Naive thymus-derived CD4-positive, alpha-beta T cell (primary cell): Measurements from ENCODE around the gene ADRM1. TPM values are rescaled to one million over a fixed set of nuclear protein-coding genes. Genes with fewer than 3 reads are reported as not detected.
A peak's percentile ranks its signal among the peaks of the same experiment; 100 is the strongest.

Experiments
- ATAC-seq: fragments of 150-1000 bp; cut with Tn5 transposase; 2 replicates; pipeline ENCODE4 v1.10.0; 2021; ENCODE audit warnings: mild to moderate bottlenecking, moderate library complexity
- CTCF ChIA-PET: fragments of 350-600 bp; sonication (Branson Sonifier 250); formaldehyde crosslinking; loops from one replicate; lab custom pipeline; 2021; ENCODE audit warnings: antibody characterized with exemption; lab: Charles Lee
- POLR2A ChIA-PET: fragments of 350-600 bp; sonication (Branson Sonifier 250); formaldehyde crosslinking; loops from one replicate; lab custom pipeline; 2021; ENCODE audit warnings: antibody characterized with exemption, inconsistent platforms; lab: Charles Lee
- DNase-seq, 9 donors: peaks; one replicate each; pipeline versions ENCODE4 v3.0.0 to v3.0.0-alpha.2; 2020 to 2022; ENCODE audit warnings: mixed read lengths in 1 of 9
- H3K27ac ChIP-seq: one replicate; pipeline ENCODE4 v1.7.0; 2013; ENCODE audit warnings: mild to moderate bottlenecking, low read depth, low read length, moderate library complexity
- H3K27me3 ChIP-seq, 2 donors: one replicate each; pipeline ENCODE4 v1.7.0; 2013; ENCODE audit warnings: low read length in 2 of 2, mild to moderate bottlenecking in 2 of 2, moderate library complexity in 2 of 2; ENCODE audit not compliant: control insufficient read depth in 2 of 2, insufficient read depth in 2 of 2
- H3K36me3 ChIP-seq, 3 experiments: 1 replicate in 2 of 3; 2 replicates in 1 of 3; pipeline ENCODE4 v1.7.0; 2013; ENCODE audit warnings: low read length in 3 of 3, mild to moderate bottlenecking in 3 of 3, moderate library complexity in 1 of 3; ENCODE audit not compliant: insufficient read depth in 3 of 3, control insufficient read depth in 2 of 3
- H3K4me1 ChIP-seq, 2 donors: one replicate each; pipeline ENCODE4 v1.7.0; 2013; ENCODE audit warnings: low read length in 2 of 2, mild to moderate bottlenecking in 2 of 2, moderate library complexity in 1 of 2; ENCODE audit not compliant: control insufficient read depth in 2 of 2, insufficient read depth in 2 of 2
- H3K4me3 ChIP-seq: 2 replicates; pipeline ENCODE4 v1.7.0; 2013; ENCODE audit warnings: mild to moderate bottlenecking, low read length
- H3K9me3 ChIP-seq, 3 experiments: 1 replicate in 2 of 3; 2 replicates in 1 of 3; pipeline ENCODE4 v1.7.0; 2013; ENCODE audit warnings: low read length in 3 of 3; ENCODE audit not compliant: control insufficient read depth in 2 of 3
- H3K27ac Mint-ChIP-seq, 9 donors: one replicate each; pipeline ENCODE4 v1.8.0; 2020 to 2022; ENCODE audit warnings: mixed read lengths in 9 of 9, mild to moderate bottlenecking in 8 of 9, moderate library complexity in 5 of 9, inconsistent platforms in 2 of 9
- H3K27me3 Mint-ChIP-seq, 5 donors: one replicate each; pipeline ENCODE4 v1.8.0; 2021 to 2022; ENCODE audit warnings: mixed read lengths in 5 of 5, mild to moderate bottlenecking in 1 of 5
- H3K36me3 Mint-ChIP-seq, 5 donors: one replicate each; pipeline ENCODE4 v1.8.0; 2020 to 2022; ENCODE audit warnings: mixed read lengths in 5 of 5, mild to moderate bottlenecking in 3 of 5, inconsistent platforms in 1 of 5
- H3K4me1 Mint-ChIP-seq, 7 donors: one replicate each; pipeline ENCODE4 v1.8.0; 2020 to 2022; ENCODE audit warnings: mixed read lengths in 7 of 7, mild to moderate bottlenecking in 3 of 7, inconsistent platforms in 1 of 7
- H3K4me3 Mint-ChIP-seq, 10 donors: one replicate each; pipeline ENCODE4 v1.8.0; 2020 to 2022; ENCODE audit warnings: mild to moderate bottlenecking in 10 of 10, mixed read lengths in 10 of 10, moderate library complexity in 6 of 10, inconsistent platforms in 2 of 10
- H3K9me3 Mint-ChIP-seq, 11 donors: one replicate each; pipeline ENCODE4 v1.8.0; 2020 to 2022; ENCODE audit warnings: mixed read lengths in 11 of 11, mild to moderate bottlenecking in 4 of 11, inconsistent platforms in 1 of 11, moderate library complexity in 1 of 11
- intact Hi-C, 2 donors: fragments of 100-400 bp; cut with micrococcal nuclease; formaldehyde crosslinking; loops; one replicate each; pipeline ENCODE4 v1.15.1; 2023
- polyA plus RNA-seq, 2 donors: library from polyadenylated mRNA; unstranded; fragments of 300-500 nt; fragmentation: Illumina TruSeq; gene quantifications; one replicate each; pipeline ENCODE4 v1.2.3, GENCODE V29; 2021
- total RNA-seq, 6 experiments: library from RNA in 5 of 6; stranded (reverse) in 5 of 6; gene quantifications; 1 replicate in 5 of 6; 2 replicates in 1 of 6; pipeline ENCODE4 v1.2.3 and lab custom pipeline; 2021 to 2026

The ADRM1 gene
- total and polyA plus RNA-seq, 7 experiments from 2014 or later: 51.3 to 117 (median 56.1) TPM

DNA sequence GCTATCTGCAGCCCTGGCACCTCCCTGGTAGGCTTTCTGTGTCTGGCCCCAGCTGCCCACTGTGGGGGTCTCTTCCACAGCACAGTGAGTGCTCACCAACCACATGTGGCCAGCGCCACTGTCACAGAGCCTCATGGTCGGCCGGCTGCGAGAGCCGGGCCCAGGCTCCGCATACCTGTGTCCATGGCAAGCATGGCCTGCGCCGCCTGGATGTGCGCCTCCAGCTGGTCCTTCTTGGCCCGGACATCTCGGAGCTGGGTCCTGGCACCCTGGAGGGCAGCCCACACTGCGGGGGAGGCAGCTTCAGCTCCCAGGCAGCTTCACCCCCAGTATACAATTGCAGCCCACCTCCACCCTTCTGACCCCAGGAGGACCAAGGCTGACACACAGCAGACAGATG, 13.0 kb downstream of the ADRM1 start:
- CTCF ChIA-PET: no interaction called here
- no peak for ATAC-seq
- POLR2A ChIA-PET: no interaction called here
- Mint-ChIP-seq H3K27me3 (no peaks in the 10 kb centered on the region), H3K9me3 (no peaks in the 10 kb centered on the region), H3K4me1 (peaks cover 0 to 2% (median 0%) of the 10 kb centered on the region in 7 donors), H3K27ac (no peak overlapping the region), H3K4me3 (no peak overlapping the region), H3K36me3 (no peaks in the 10 kb centered on the region)
- Histone ChIP-seq H3K27ac (no peak overlapping the region), H3K36me3 (no peaks in the 10 kb centered on the region), H3K9me3 (no peaks in the 10 kb centered on the region), H3K4me3 (no peak overlapping the region), H3K4me1 (no peaks in the 10 kb centered on the region), H3K27me3 (no peaks in the 10 kb centered on the region)
- no peak for DNase-seq
- intact Hi-C loops: no loop called here

DNA sequence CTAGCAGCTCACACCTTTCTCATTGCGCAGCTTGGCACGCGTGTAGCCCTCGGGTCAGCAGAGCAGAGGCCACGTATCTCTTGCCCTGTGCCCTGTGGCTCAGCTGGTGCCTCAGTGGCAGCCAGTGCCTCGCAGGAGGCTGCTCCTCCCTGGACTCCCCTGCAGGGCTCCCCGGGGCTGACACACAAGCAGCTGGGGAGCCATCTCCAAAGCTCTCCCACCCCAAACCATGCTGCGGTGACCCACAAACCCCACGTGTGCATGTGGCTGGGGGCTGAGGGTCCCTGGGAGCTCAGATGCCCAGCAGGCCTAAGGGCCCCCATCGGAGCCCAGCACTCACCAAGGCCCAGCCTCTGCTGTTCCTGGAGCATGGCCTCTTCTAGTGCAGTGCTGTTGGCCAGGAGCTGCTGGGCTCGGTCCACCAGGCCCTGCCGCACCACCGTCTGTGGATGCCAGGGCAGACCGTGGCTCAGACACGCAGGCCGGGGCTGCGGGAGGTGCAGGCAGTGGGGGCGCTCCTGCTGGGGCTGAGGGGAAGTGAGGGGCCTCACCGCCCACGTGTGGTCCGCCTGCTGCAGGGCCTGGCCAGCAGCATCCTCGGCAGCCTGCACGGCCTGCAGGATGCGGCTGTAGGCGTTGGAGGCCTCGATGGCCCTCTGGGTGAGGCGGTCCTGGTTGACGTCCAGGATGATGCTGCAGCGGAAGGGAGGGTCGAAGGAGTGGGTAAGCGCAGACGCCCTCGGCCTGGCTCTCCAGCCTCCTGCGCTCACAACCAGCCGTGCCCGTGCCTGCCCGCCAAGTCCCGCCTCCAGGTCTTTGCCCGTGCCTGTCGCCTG, 13.8 kb downstream of the ADRM1 start:
- no peaks in the 10 kb centered on the region for H3K36me3 ChIP-seq
- H3K36me3 Mint-ChIP-seq: no peaks in the 10 kb centered on the region
- intact Hi-C loops: no loop called here
- H3K9me3 Mint-ChIP-seq: no peaks in the 10 kb centered on the region
- no peak overlapping the region for H3K27ac ChIP-seq
- CTCF ChIA-PET: no interaction called here
- no peak overlapping the region for H3K4me3 Mint-ChIP-seq
- DNase-seq (no peak), ATAC-seq (no peak)
- H3K27ac Mint-ChIP-seq: no peak overlapping the region
- no peaks in the 10 kb centered on the region for H3K4me1 ChIP-seq
- no peaks in the 10 kb centered on the region for H3K9me3 ChIP-seq
- no peaks in the 10 kb centered on the region for H3K27me3 Mint-ChIP-seq
- peaks cover 0 to 3% (median 0%) of the 10 kb centered on the region in 7 donors for H3K4me1 Mint-ChIP-seq
- H3K4me3 ChIP-seq: no peak overlapping the region
- no peaks in the 10 kb centered on the region for H3K27me3 ChIP-seq
- POLR2A ChIA-PET: no interaction called here

DNA sequence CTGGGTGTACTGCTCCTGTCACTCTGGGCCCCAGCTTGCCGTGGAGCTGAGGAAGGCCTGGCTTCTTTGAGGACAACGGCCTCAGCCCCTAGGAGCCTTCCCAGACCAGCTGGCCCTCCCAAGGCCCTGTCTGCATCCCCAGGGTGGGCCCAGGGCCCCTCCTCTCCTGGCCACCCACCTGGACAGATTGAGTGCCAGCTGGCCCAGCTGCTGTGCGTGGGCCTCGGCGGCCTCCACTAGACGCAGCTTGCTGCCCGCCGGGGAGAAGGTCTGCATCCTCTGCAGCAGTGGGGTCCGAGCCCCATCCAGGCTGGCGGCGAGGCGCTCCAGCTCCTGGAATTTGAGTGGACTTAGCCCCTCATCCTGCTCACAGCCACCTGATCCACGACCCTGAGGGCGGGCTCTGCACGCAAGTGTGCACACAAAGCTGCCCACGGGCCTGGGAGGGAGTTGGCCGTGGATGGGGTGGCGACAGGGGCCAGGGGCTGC, 14.4 kb downstream of the ADRM1 start:
- Histone ChIP-seq H3K4me3 (no peak overlapping the region), H3K27ac (no peak overlapping the region), H3K9me3 (no peaks in the 10 kb centered on the region), H3K4me1 (no peaks in the 10 kb centered on the region), H3K27me3 (no peaks in the 10 kb centered on the region), H3K36me3 (no peaks in the 10 kb centered on the region)
- DNase-seq (no peak), ATAC-seq (no peak)
- Mint-ChIP-seq H3K27me3 (no peaks in the 10 kb centered on the region), H3K36me3 (no peaks in the 10 kb centered on the region), H3K4me3 (no peak overlapping the region), H3K27ac (peak overlapping the region in 2 of 9 donors; percentile 15 to 63), H3K9me3 (no peaks in the 10 kb centered on the region), H3K4me1 (peaks cover 0 to 3% (median 0%) of the 10 kb centered on the region in 7 donors)
- ChIA-PET POLR2A (no interaction called here), CTCF (no interaction called here)
- intact Hi-C loops: no loop called here

DNA sequence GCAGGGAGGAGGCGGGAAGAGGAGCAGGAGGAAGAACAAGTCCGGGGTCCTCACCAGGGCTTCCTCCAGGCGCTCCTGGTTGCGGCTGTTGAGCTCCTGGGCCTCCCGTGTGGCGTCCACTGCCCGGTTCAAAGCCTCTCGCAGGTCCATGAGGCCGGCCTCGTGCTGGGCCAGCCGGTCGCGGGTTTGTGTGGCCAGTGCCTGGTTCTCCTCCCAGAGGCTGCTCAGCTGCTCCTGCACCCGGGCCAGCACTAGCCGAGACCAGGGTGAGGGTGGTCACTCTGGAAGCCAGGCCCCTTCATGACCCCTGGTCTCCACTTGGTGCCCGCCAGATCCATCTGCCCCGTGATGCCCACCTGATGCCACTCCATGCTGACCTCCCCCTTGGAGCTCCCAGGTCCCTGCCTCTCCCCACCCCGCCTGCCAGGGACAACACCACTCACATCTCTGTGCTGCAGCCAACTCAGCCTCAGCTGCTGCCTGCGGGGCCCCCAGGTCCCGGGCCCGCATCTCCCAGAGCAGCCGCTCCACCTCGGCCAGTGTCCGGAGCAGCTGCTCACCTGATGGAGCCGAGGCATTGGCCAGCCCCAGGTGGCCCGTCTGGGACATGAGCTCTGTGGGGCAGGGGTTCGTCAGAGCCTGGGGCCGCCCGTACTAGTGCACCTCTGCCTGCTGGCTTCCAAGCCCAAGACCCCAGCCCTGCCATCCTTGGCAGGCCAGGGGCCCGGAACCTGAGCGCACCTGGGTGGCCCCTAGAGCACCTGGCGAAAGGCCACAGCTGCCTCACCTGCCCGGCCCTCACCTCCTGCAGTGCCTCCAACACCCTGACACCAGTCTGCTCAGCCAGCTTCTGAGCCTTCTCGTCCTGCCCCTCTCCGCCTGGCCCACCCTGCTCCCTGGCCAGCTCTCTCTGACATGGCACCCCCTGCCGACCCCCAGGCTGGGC, 15.9 kb downstream of the ADRM1 start:
- Histone ChIP-seq H3K36me3 (no peaks in the 10 kb centered on the region), H3K27ac (no peak overlapping the region), H3K9me3 (no peaks in the 10 kb centered on the region), H3K27me3 (no peaks in the 10 kb centered on the region), H3K4me3 (no peak overlapping the region), H3K4me1 (no peaks in the 10 kb centered on the region)
- ChIA-PET CTCF (interaction anchor here (0.7 kb wide), 1 partner anchor 302 kb away, joined by 3 read pairs; no protein-coding TSS in a partner anchor), POLR2A (no interaction called here)
- H3K27me3 Mint-ChIP-seq: no peaks in the 10 kb centered on the region
- H3K9me3 Mint-ChIP-seq: no peaks in the 10 kb centered on the region
- H3K4me1 Mint-ChIP-seq: peaks cover 0 to 3% (median 0%) of the 10 kb centered on the region in 7 donors
- ATAC-seq (no peak), DNase-seq (no peak)
- H3K4me3 Mint-ChIP-seq: no peak overlapping the region
- intact Hi-C loops: no loop called here
- H3K27ac Mint-ChIP-seq: peak overlapping the region in 2 of 9 donors; percentile 31 to 33
- H3K36me3 Mint-ChIP-seq: no peaks in the 10 kb centered on the region

DNA sequence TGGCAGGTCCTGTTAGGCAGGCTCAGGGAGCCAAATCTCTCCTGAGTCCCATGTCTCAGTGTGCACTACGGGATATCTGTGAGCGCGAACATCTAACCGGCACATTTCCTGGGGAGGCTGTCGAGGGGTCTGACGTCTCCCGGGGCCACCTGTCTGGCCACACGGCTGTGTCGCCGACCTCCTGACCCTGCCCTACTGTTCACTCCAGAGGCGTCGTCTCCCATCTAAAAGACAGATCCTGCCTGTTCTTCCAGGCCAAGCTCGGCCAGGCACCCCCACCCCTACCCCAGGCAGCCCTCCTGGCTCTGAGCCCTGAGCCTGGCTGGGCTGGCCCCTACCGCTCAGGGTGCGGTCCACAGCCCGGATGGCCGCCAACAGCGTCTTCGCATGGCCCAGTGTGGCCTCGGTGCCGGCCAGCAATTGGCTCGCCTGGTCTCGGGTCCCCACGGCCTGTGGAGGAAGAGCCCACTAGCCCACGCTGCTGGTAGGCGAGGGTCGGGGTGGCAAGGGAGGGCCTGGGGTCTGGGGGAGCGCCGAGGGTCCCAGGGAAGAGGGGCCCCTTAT, 16.6 kb downstream of the ADRM1 start:
- ChIA-PET CTCF (no interaction called here), POLR2A (no interaction called here)
- peaks cover 0 to 3% (median 0%) of the 10 kb centered on the region in 7 donors for H3K4me1 Mint-ChIP-seq
- H3K27me3 Mint-ChIP-seq: no peaks in the 10 kb centered on the region
- no peak for ATAC-seq
- H3K4me3 Mint-ChIP-seq: no peak overlapping the region
- Histone ChIP-seq H3K4me3 (no peak overlapping the region), H3K27me3 (no peaks in the 10 kb centered on the region), H3K9me3 (no peaks in the 10 kb centered on the region), H3K27ac (no peak overlapping the region), H3K4me1 (no peaks in the 10 kb centered on the region), H3K36me3 (no peaks in the 10 kb centered on the region)
- peak overlapping the region in 2 of 9 donors; percentile 31 to 33 for H3K27ac Mint-ChIP-seq
- no peaks in the 10 kb centered on the region for H3K9me3 Mint-ChIP-seq
- no peaks in the 10 kb centered on the region for H3K36me3 Mint-ChIP-seq
- DNase-seq: no peak
- intact Hi-C loops: no loop called here

DNA sequence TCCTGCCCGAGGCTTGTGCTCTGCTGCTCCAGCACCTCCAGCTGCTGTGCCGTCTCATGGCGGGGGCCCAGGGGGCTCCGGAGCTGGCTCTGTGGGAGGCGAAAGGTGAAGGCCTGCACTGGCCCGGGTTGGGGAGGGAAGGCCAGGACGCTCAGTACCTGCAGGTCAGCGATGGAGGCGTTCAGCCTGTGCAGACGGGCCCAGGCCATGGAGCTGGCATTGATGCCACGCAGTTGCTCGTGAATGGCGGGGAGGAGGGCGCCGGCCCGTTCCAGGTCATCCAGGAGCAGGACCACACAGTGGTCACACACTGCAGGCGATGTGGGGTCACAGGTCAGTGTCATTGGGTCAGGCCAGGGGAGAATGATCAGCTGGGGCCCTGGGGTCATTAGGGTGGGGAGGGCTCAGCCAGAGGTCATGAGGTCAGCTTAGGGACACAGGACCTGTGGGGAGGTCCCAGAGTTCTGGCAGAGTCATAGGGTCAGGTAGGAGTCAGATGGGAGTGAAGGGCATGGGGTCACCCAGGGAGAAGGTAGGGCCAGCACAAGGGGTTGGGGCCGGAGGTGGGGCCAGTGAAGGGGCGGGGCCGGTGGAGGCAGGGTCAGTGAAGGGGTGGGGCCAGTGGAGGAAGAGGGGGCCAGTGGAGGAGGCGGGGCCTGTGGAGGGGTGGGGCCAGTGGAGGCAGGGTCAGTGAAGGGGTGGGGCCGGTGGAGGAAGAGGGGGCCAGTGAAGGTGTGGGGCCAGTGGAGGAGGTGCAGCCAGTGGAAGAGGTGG, 18.0 kb downstream of the ADRM1 start:
- Mint-ChIP-seq H3K4me1 (peaks cover 0 to 6% (median 0%) of the 10 kb centered on the region in 7 donors), H3K36me3 (no peaks in the 10 kb centered on the region), H3K27ac (peak overlapping the region in 1 of 9 donors; percentile 78), H3K4me3 (no peak overlapping the region), H3K27me3 (no peaks in the 10 kb centered on the region), H3K9me3 (peaks cover 0 to under 1% (median 0%) of the 10 kb centered on the region in 11 donors)
- DNase-seq (no peak), ATAC-seq (peak; percentile 16)
- ChIA-PET CTCF (no interaction called here), POLR2A (no interaction called here)
- Histone ChIP-seq H3K9me3 (no peaks in the 10 kb centered on the region), H3K36me3 (no peaks in the 10 kb centered on the region), H3K27ac (no peak overlapping the region), H3K27me3 (no peaks in the 10 kb centered on the region), H3K4me1 (no peaks in the 10 kb centered on the region), H3K4me3 (no peak overlapping the region)
- intact Hi-C loops: no loop called here
